Lower leg skin (tissue), 3 donors: ENCODE results near the gene SRGAP2C.
"Not testable (repeated sequence)": the region's sequence is repeated elsewhere in the genome, so short reads cannot be mapped to it uniquely, and the experiment has no call there.

Experiments used
- POLR2A ChIP-seq, 2 donors: fragments of 450-650 bp; IDR thresholded peaks; one replicate each; pipeline ENCODE4 v1.6.1; 2016 to 2017; ENCODE audit warnings: antibody characterized with exemption in 2 of 2, mild to moderate bottlenecking in 1 of 2, moderate library complexity in 1 of 2
- TF ChIP-seq, protein P1 (sequence below), 3 donors: fragments of 450-650 bp; IDR thresholded peaks; one replicate each; pipeline ENCODE4 v1.5.1; 2016; ENCODE audit warnings: antibody characterized with exemption in 3 of 3, mild to moderate bottlenecking in 3 of 3, moderate library complexity in 2 of 3

DNA sequence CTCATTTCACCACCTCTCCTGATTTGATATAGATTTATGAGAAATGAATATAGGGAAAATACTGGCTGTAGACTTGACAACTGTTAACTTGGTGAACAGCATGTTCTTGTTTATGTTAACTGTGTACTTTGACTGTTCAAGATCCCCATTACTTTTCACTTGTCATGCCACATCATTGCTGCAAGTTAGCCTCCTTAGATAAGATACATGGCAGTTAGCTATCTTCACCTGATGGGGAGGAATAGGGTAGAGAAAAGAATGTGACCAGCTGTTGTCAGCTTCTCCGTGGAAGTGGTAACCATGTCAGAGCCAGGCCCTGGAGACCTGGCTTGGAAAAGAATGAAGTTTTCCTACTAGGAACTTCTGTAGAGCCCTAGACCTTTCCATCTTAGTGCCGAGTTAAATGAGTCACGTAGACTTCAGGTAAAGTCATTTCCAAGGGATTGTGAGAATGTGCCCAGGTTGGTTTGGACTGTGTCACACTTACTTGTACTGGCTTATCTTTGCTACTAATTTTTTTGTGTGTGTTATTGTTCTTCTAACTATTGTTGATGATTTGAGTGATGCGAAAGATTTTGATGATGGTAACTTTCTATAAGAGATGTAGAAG, 41.6 kb downstream of the SRGAP2C start:
- TF ChIP-seq, protein P1, sequence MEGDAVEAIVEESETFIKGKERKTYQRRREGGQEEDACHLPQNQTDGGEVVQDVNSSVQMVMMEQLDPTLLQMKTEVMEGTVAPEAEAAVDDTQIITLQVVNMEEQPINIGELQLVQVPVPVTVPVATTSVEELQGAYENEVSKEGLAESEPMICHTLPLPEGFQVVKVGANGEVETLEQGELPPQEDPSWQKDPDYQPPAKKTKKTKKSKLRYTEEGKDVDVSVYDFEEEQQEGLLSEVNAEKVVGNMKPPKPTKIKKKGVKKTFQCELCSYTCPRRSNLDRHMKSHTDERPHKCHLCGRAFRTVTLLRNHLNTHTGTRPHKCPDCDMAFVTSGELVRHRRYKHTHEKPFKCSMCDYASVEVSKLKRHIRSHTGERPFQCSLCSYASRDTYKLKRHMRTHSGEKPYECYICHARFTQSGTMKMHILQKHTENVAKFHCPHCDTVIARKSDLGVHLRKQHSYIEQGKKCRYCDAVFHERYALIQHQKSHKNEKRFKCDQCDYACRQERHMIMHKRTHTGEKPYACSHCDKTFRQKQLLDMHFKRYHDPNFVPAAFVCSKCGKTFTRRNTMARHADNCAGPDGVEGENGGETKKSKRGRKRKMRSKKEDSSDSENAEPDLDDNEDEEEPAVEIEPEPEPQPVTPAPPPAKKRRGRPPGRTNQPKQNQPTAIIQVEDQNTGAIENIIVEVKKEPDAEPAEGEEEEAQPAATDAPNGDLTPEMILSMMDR (IDR thresholded peaks at IDR 0.05), result not testable (repeated sequence)
- not testable (repeated sequence) for TF ChIP-seq POLR2A (IDR thresholded peaks at IDR 0.05)
